GM18519 (cell line): Measurements from ENCODE around the gene PALLD.

Source experiments
- ATAC-seq: cut with Tn5 transposase; IDR thresholded peaks from one replicate; pipeline ENCODE4 v1.9.1; 2021; ENCODE audit warnings: mild to moderate bottlenecking, moderate library complexity; ENCODE audit not compliant: unreplicated experiment, low FRiP score

The PALLD gene

DNA sequence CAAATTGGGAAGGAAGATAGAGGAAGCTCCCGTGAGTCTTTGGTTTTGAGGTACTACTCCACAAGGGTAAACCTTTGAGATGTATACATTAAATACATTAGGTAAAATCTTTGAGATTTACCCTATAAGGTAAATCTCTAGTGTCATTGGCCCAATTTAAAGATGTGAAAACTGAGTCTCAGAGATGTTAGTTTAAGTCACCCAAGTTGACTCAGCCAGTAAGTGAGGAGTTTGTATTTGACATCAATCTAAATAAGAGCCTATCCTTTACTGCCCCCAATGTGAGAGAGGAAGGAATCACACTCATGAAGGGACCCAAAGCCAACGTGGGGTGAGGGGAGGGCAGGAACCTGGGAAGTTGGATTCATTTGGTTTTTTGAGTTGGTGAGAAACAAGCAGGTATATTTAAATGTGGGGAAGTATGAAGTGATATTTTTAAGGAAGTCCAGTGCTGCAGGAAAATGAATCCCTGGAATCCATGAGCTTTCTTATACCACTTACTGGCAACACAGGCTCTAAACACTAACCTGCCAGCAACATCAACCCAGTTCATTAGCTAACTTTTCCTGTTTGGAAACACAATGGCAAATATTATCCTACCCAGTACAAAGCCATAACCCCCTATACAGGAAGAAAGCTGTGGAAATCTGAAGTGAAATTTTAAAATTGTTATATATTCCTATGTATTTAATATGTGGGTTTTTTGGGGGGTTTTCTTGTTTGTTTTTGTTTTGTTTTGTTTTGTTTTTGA is 55.3 kb downstream of the PALLD start:
- ATAC-seq: no peak

DNA sequence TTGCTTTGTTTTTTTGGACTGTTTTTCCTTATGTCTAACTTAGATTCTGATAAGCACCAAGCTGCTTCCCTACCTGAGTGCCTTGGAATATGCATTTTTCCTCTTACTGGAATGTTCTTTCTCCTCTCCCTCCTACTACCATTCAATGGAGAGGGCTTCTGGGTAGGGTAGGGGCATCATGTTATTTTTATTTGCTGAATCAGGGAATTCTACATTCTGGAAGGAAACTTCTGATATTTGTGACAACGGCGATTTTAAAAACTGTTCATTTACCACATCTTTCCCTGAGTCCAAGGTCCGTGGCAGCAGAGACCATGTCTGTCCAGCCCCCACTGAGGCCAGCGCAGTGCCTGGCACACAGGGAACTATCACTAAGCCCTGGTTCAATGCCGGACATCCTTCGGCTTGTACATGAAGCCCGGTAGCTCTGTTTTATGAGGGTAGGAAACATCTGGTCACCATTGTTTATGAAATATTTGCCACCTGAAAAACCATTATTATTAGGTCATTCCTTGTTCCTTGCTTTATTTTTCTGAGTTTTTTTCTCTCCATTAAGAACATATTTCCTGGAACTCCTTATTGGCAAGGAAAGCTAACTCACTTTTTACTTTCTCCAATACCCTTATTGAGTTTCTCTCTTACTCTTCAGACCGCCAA is 57.0 kb downstream of the PALLD start:
- ATAC-seq: no peak

DNA sequence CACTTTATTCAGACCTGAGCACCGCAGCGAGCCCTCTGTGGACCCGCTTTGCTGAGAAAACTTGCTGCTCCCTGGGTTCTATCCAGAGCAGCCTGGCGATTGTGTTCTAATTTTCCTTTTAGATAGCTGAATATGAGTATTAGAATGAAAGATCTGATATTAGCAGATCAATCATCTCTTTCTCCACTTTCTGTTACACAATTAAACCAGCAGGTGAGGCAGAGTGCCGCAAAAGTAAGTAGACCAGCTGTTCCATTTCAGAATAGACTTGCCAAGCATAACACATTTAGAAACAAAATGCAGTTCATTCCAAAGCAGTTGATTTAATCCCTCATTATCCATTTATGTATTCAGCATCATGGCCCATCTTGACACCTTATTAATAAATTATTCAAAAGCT is 58.6 kb downstream of the PALLD start:
- ATAC-seq: no peak

DNA sequence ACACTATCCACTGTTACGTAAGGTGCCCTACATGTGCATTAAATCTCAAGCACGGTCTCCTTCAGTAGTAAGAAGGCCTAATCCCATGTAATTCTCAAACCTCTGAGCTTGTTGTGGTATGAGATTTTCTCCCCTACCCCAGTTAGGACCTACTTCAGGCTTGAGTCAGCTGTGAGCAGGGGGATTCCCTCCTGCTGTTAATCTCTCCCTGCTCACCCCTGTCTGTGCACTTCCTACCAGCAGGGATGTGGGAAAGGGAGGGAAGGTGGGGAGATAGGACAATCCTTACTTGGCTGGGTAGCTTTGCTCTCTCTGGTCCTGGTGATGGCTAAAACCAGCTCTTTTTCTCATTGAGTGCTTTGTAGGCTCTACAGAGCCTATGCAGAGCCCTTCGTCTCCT is 60.8 kb downstream of the PALLD start:
- ATAC-seq: no peak

DNA sequence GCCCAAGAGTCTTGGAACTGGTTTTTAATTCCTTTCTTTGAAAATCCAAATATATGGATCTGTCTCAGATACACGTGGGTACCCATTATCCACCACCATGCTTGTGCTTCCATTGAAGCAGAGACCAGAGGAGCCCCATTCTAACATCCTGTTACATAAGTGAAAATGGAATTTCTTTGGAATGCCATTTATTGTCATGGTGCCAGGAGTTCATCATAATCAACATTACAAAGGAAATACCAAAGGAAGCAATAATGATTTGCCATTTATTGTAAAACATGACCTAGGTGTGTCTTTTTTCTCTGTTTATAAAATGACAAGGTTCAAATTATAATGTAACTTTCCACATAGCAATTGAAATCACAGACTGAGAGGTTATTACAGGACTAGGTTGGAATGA is 61.7 kb downstream of the PALLD start:
- ATAC-seq: no peak

DNA sequence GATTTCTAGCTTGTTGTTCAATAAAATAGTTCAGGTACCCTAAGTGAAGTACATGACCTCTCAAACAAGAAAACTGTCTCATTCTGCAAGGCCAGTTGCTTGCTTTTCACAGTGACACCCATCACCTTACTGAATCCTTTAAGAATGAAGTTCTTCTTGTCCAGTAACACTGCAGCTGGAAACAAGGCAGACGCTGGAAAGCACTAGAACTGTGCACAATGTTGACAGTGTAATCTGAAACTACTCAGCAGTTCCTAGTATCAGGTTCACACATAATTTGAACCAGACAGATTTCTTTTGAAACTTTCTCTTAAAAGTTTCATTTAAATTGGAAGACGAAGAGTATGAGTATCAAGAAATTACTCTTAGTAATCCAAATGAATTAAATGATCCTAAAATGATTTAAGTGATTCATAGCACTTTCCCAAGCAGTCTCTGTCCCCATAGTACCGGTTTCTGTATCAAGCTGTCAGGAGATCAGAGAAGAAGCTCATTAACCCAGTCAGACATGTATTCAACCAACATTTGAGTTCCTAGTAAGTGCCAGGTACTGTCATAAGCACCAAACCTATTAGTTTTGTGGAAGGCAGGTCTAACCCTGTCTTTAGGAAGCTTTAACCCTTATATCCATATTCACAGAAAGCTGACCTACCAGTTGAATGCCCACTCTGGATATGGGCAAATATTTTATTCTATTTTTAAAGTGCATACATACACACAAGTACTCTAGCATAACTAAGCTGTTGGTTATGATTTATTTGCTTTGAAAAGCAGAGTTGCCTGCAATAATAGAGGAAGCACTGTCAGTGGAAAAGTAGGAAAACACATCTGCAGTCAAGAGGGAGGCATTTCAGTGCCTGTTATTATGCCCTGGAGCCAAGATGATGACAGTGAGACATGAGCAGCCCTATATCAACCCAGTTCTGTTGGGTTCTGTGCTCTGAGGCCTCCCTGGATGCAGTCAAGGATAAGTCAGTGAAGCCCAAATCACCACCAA is 63.6 kb downstream of the PALLD start:
- no peak for ATAC-seq

DNA sequence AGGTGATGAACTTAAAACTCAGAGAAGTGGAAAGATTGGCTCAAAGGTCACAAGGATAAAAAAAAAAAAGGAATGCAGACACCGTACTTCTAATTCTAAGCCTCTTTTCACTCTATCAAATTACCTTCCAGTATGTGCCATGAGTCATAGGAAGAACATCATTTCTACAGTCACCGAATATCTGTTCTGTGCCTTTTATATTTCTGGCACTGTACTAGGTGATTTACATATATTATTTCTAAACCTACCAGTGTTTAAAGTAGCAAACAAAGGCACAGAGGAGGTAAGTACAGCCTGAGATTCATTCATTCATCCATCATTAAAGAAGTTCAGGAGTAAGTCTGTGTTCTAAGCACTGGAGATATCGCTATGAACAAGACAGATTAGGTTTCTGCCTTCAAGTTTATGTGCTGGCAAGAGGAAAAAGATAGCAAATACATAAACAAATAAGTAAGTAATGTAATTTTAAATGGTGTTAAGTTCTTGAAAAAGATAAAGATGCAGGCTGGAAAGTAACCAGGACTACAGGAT is 65.3 kb downstream of the PALLD start:
- ATAC-seq: no peak

DNA sequence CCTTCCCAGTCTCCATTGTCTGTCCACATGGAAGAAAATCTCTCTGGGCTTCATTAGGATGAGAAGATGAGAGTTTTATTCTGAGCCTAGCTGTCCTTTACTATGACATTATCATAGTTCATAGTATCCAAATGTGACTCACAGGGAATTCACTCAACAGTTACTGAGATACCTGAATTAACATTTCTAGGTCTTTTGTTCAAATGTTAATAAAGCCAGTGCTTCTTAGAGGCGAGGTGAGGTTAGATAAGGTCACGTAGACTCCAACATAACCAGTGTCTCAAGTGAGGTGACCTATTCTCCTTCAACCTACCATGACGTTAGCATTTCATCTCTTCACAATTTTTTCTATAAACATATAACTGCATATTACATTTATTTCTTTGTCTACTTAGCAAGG is 67.2 kb downstream of the PALLD start:
- no peak for ATAC-seq

DNA sequence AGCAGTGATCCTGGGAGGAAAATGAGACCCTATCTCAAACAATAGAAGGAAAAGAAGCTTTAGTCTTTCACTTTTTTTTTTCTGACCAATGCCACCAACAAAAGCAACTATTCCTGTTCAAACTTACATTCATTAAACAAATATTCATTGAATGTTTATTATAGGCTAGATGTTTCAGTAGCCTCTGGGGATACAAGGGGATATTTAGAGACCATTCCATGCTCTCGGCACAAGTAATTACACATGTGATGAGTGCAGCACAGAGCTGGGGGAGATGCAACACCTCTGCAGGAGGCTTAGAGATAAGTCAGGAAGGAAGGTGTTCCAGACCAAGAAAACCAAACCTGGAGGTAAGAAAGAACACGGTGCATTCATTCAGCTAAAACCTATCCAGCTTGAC is 68.3 kb downstream of the PALLD start:
- ATAC-seq: no peak

DNA sequence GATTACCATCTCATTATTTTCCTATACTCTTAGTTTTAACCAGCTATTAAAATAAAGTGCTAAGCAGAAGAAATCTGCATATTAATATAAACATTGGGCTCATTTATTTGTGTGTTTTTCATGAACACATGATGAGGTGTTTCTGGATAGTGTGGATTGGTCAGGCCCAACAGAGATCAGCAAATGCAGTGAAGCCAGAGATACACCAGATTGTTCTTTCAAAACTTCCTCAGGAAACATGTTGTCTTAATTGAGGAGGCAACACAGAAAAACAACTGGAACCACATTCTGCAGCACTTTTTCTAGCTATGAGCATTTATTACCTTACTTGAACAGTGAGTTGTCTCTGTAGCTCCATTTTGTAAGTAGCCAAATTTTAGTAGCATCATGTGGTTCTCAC is 69.9 kb downstream of the PALLD start:
- no peak for ATAC-seq

DNA sequence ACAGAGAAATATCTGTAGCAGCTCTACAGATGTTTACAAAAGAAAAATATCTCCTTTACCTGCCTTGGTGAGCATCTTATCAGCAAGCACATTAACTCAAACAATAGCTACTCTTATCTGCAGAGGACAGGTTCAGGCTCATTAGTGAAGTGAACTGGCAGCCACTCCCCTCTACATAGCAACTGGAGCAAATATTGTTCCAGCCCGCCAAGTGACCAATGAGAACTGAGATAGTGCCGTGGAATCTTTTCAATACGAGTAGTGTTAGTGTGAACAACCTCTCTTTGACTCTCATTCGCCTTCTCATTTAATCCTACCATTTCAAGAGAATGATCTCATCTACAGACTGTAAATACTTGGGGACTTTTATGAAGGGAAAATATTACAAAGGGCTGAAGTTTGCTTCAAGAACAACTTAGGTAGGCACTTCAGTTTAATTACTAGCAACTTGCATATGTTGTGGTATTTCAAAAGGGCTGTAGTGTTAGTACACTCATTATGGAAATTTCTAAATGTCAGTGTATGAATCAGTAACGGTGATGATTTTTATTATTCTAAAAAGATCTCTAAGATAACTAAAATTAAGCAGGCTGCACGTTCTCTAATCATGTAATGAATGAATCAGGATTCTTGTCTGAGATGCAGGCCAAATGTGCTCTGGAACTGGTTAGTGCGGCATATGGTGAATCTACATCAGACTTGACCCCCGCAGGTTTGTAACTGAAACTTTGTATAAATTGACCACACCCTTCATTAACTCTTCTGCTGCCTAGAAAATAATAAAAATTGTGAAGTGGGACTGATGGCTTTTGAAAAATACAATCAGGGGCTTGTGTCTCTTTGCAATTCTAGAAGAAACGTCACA is 72.4 kb downstream of the PALLD start:
- ATAC-seq: no peak

DNA sequence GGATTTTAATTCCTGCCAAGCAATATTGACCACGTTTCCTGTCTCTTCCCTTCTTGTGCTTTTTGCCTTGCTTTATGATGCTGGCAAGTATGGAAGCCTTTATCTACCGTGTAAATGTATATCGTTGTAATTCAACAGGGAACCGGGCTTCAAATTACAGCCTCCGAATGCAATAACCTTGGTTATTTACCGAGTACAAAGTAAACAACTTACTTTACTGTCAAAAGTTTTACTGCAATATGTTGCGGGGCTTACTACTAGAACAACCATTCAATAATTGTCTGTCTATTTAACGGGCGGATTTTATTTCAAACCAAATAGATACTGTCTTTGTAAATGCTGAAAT is 73.1 kb downstream of the PALLD start:
- ATAC-seq: no peak

DNA sequence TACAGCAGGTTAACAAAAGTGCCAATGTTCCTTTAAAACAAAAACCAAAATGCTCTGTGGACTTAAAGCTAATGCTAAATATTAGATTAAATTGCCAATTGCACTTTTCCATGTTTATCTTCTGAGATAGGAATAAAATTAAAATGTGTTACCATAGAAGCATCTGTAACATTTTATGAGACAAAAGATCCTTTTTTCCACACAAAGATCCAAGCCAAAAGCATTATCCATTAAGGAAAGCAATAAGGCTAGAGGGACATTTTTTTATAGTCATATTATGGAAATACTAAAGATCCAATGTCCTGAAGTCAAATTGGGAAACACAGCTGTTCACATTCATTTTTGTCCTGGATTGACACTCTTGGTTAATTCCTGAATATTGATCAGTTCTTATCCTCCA is 73.6 kb downstream of the PALLD start:
- ATAC-seq: no peak

DNA sequence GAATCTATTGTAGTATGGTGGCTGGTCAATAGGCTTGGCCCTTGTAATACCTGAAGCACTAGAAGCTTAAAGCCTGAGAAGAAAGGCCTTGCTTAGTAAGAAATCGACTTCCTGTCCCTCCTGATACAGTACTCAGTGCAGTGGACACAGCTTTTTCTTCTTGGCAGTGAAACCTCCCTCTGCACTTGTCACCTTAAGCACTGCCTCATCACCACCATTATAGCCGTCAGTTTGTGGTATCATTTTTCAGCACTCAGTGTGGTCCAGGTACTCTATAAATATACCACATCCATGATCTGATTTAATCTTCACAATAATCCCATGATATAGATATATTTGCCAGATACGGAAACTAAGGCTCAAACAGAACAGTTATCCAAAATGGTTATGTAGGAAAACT is 75.2 kb downstream of the PALLD start:
- ATAC-seq: no peak

DNA sequence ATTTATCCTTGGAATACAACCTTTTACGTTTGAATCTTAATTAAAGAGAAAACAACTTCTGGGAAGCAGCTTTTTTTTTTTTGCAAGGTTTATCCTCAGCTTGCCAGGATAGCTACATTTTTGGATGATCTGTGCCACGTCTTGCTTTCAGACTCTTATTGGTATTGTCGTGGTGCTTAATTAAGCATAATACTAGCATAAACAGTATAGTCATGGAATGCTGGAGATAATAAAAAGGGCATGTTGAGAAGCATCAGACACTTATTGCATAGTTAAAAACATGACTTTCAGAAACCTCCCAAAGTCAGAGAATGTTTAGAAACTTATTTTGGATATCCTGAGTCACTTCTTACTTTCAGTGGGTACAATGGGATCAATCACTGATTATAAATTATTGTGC is 77.0 kb downstream of the PALLD start:
- no peak for ATAC-seq

DNA sequence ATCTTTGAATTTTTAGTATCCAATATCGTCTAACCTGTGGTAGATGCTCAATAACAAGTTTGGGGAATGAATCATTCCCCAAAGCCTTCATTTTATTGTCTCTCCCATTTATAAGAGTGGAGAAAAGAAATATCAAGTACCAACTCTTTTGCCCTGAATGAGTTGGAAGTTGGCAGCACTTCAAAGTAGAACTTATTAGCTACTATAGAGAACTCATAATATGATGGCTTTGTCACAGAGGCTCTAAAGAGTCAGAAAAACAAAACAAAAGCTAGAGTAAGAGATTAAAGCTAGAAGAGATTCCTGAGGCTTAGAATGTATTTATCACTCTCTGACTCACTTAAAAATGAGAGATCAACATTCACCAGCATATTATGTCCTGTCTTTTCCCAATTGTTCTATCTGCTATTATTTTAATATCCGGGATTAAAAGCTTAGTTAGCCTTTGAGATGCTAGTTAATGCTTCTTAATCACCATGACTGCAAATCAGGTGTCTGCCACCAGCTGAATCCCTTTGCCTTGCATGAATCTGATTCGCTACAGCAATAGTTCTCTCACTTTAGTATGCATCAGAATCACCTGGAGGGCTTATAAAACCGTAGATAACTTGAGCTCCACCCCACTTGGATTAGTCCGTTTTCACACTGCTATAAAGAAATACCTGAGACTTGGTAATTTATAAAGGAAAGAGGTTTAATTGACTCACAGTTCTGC is 77.9 kb downstream of the PALLD start:
- no peak for ATAC-seq

DNA sequence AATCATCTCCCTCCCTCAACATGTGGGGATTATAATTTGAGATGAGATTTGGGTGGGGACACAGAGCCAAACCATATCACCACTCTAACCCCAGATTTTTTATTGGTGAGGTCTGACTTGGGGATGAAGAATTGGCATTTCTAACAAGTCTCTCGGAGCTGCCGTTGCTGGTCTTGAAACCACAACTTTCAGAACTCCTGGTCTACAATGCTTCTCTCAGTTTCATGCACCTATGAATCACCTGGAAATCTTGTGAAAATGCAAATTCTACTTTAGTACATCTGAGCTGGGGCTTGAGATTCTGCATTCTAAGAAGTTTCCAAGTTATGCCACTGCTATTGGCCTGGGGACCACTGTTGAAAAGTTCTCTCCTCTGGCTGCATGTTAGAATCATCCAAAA is 78.6 kb downstream of the PALLD start:
- no peak for ATAC-seq

DNA sequence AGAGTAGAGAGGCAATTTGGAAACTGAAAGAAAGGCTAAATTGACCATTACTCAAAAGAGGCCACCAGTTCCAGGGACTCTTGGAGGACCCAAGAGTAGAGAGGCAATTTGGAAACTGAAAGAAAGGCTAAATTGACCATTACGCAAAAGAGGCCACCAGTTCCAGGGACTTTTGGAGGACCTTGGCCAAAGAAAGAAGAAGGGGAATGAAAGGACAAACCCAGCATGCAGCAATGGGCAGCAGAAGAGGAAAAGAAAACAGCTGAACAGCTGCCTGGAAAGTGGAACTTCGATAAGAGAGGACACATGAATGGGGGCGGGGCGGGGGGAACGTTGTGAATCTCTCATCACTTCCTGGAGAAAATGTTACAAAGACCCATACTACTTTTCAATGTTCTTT is 80.8 kb downstream of the PALLD start:
- ATAC-seq: no peak

DNA sequence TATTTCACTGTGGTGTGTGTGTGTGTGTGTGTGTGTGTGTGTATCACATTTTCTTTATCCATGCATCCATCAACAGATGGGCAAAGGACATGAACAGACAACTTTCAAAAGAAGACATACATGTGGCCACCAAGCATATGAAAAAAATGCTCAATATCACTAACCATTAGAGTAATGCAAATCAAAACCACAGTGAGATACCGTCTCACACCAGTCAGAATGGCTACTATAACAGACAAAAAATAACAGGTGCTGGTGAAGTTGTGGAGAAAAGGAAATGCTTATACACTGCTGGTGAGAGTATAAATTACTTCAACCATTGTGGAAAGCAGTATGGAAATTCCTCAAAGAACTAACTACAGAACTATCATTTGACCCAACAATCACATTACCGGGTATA is 83.4 kb downstream of the PALLD start:
- ATAC-seq: no peak
